ENCODE results near the gene ARL6. TPM values are rescaled to one million over a fixed set of nuclear protein-coding genes. Genes with fewer than 3 reads are reported as not detected.

ARL6 gene
- total RNA-seq, 1 experiment from 2014 or later, result 5.2 TPM

DNA sequence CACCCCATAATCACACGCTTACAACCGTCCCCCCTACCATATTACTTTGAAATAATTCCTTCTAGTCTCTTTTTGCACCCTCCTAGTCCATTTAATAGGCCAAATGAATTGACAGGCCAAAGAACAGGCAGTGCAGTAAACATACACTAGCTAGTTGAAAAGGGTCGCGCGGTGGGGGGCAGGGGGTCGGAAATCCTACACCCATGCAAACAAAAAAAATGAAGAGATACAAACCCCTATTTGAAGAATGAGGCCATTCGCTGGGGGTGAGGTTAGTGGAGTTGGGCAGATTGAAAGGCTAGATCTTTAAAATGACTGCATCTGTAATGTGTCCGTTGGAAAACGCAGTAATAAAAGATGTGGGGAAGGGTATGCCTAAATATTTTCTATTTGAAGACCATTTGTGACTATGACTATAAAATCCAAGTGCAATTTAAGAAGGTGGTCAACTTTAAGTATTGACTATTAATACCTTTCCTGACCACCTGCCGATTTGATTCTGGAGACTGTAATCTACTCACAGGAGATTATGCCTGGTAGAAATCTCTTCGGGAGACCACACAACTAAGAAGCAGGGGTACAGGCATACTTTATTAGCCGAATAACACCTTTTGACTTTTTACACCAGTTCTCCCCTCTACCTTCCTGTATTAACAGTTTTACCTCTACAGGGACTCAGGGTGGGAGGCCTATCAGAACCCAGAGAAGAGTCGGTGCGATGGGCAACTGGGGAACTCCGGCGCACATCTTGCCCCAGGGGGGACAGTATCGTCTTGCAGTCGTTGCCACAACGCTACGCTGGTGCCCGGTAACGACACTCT lies 762 bp upstream of the ARL6 start:
- DNase-seq, result no peak
- H3K27me3 Mint-ChIP-seq (ENCODE audit: unreplicated experiment), result no peaks in the 10 kb centered on the region
- TF ChIP-seq, protein P1, sequence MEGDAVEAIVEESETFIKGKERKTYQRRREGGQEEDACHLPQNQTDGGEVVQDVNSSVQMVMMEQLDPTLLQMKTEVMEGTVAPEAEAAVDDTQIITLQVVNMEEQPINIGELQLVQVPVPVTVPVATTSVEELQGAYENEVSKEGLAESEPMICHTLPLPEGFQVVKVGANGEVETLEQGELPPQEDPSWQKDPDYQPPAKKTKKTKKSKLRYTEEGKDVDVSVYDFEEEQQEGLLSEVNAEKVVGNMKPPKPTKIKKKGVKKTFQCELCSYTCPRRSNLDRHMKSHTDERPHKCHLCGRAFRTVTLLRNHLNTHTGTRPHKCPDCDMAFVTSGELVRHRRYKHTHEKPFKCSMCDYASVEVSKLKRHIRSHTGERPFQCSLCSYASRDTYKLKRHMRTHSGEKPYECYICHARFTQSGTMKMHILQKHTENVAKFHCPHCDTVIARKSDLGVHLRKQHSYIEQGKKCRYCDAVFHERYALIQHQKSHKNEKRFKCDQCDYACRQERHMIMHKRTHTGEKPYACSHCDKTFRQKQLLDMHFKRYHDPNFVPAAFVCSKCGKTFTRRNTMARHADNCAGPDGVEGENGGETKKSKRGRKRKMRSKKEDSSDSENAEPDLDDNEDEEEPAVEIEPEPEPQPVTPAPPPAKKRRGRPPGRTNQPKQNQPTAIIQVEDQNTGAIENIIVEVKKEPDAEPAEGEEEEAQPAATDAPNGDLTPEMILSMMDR (IDR thresholded peaks at IDR 0.05; ENCODE audit: unreplicated experiment), result no peak
- CTCF ChIA-PET, result interaction anchor here (0.7 kb wide), 1 partner anchor 804 kb away, joined by 7 read pairs; no protein-coding TSS in a partner anchor
- H3K27ac Mint-ChIP-seq (ENCODE audit: unreplicated experiment), result peak overlapping the region; percentile 65
- no peaks in the 10 kb centered on the region for H3K9me3 Mint-ChIP-seq (ENCODE audit: low read depth, unreplicated experiment)
- peak overlapping the region; percentile 87 for H3K4me3 Mint-ChIP-seq (ENCODE audit: low read depth, unreplicated experiment)
- H3K4me1 Mint-ChIP-seq (ENCODE audit: low read depth, unreplicated experiment), result peaks cover 8% of the 10 kb centered on the region
- peaks cover 14% of the 10 kb centered on the region for H3K36me3 Mint-ChIP-seq (ENCODE audit: insufficient read depth, unreplicated experiment)
- intact Hi-C loops (cut with micrococcal nuclease; ENCODE audit: unreplicated experiment), result no loop called here
- no TSS peak for BruUV-seq (replicated peaks)

DNA sequence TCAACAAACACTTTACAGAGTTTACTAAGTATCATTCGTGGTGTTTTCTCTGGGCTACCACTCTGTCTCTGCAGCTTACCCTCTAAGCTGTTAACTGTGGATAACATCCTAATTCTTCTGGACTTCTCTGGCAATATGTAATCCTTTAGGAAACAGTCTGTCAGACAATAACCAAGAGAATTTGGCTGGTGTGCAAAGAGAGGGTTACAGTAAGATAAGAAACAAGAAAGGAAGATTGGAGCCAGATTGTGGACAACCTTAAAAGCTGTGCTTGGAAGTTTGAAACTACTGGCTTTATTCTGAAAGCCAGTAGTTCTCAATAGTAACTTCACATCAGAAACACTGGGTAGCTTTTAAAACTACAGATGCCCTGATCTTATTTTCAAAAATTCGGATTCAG lies 778 bp downstream of the ARL6 start:
- TSS peak; percentile 37 for BruUV-seq (replicated peaks)
- CTCF ChIA-PET, result interaction anchor here (1.1 to 1.3 kb wide), 2 partner anchors 22 to 46 kb away, joined by 3 to 4 read pairs; no protein-coding TSS in a partner anchor
- TF ChIP-seq, protein P1 (IDR thresholded peaks at IDR 0.05; ENCODE audit: unreplicated experiment), result no peak
- DNase-seq, result no peak
- H3K36me3 Mint-ChIP-seq (ENCODE audit: insufficient read depth, unreplicated experiment), result peaks cover 14% of the 10 kb centered on the region
- intact Hi-C loops (cut with micrococcal nuclease; ENCODE audit: unreplicated experiment), result no loop called here
- no peak overlapping the region for H3K27ac Mint-ChIP-seq (ENCODE audit: unreplicated experiment)
- peak overlapping the region; percentile 87 for H3K4me3 Mint-ChIP-seq (ENCODE audit: low read depth, unreplicated experiment)
- no peaks in the 10 kb centered on the region for H3K9me3 Mint-ChIP-seq (ENCODE audit: low read depth, unreplicated experiment)
- H3K4me1 Mint-ChIP-seq (ENCODE audit: low read depth, unreplicated experiment), result peaks cover 8% of the 10 kb centered on the region
- H3K27me3 Mint-ChIP-seq (ENCODE audit: unreplicated experiment), result no peaks in the 10 kb centered on the region

DNA sequence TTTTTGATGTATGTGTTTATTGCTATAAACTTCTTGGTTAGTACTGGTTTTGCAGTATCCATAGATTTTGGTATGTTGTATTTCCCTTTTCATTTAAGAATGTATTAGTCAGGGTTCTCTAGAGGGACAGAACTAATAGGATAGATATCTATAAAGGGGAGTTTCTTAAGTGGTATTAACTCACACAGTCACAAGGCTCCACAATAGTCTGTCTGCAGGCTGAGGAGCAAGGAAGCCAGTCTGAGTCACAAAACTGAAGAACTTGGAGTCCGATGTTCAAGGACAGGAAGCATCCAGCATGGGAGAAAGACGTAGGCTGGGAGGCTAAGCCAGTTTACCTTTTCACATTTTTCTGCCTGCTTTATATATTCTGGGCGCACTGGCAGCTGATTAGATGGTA lies 8.4 kb downstream of the ARL6 start:
- TF ChIP-seq, protein P1 (IDR thresholded peaks at IDR 0.05; ENCODE audit: unreplicated experiment), result no peak
- Mint-ChIP-seq H3K4me3 (ENCODE audit: low read depth, unreplicated experiment) (no peak overlapping the region), H3K27me3 (ENCODE audit: unreplicated experiment) (no peaks in the 10 kb centered on the region), H3K4me1 (ENCODE audit: low read depth, unreplicated experiment) (no peaks in the 10 kb centered on the region), H3K9me3 (ENCODE audit: low read depth, unreplicated experiment) (no peaks in the 10 kb centered on the region), H3K27ac (ENCODE audit: unreplicated experiment) (no peak overlapping the region), H3K36me3 (ENCODE audit: insufficient read depth, unreplicated experiment) (no peaks in the 10 kb centered on the region)
- CTCF ChIA-PET, result no interaction called here
- intact Hi-C loops (cut with micrococcal nuclease; ENCODE audit: unreplicated experiment), result no loop called here
- DNase-seq, result no peak
- no TSS peak for BruUV-seq (replicated peaks)

DNA sequence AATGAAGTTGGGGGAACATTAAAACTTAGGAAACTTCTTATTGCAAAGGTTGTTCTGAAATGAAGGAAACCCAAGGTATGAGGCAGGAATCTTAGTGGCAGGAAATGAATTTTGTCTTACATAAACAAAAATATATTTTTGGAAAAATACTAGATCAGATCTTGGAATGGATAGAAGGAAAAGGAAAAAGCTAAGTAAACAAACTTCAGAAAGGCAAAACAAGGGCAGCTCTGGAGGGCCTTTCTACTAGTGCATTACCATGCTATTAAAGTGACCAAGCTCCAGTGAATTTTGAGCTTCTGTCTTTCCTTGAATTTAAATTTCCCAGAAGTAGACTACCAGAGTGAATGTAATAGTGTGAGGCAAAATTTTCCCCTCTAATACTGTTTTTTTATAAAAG lies 13.6 kb downstream of the ARL6 start:
- DNase-seq, result no peak
- Mint-ChIP-seq H3K4me1 (ENCODE audit: low read depth, unreplicated experiment) (no peaks in the 10 kb centered on the region), H3K36me3 (ENCODE audit: insufficient read depth, unreplicated experiment) (no peaks in the 10 kb centered on the region), H3K9me3 (ENCODE audit: low read depth, unreplicated experiment) (no peaks in the 10 kb centered on the region), H3K27ac (ENCODE audit: unreplicated experiment) (no peak overlapping the region), H3K4me3 (ENCODE audit: low read depth, unreplicated experiment) (no peak overlapping the region), H3K27me3 (ENCODE audit: unreplicated experiment) (no peaks in the 10 kb centered on the region)
- TF ChIP-seq, protein P1 (IDR thresholded peaks at IDR 0.05; ENCODE audit: unreplicated experiment), result no peak
- intact Hi-C loops (cut with micrococcal nuclease; ENCODE audit: unreplicated experiment), result no loop called here
- no TSS peak for BruUV-seq (replicated peaks)
- CTCF ChIA-PET, result no interaction called here
